NCI-H2196 treated with DMSO at 0.1 percent for 48 hours (cell line): Measurements from ENCODE around the gene GSTO2.

ENCODE experiments used
- DNase-seq: peaks from one replicate; lab custom pipeline; 2025; ENCODE audit not compliant: unreplicated experiment; lab: John Stamatoyannopoulos, UW

GSTO2 gene

DNA sequence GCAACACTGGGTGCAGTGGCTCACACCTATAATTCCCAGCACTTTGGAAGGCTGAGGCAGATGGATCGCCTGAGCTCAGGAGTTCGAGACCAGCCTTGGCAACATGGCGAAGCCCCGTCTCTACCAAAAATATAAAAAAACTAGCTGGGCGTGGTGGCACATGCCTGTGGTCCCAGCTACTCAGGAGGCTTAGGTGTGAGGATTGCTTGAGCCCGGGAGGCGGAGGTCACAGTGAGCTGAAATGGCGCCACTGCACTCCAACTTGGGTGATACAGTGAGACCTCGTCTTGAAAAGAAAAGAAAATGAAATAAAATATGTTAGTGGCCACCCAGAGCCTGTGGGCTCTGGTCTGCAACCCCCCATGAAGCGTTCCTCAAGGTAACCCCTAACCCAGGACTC is 55.9 kb downstream of the GSTO2 start:
- no peak for DNase-seq

DNA sequence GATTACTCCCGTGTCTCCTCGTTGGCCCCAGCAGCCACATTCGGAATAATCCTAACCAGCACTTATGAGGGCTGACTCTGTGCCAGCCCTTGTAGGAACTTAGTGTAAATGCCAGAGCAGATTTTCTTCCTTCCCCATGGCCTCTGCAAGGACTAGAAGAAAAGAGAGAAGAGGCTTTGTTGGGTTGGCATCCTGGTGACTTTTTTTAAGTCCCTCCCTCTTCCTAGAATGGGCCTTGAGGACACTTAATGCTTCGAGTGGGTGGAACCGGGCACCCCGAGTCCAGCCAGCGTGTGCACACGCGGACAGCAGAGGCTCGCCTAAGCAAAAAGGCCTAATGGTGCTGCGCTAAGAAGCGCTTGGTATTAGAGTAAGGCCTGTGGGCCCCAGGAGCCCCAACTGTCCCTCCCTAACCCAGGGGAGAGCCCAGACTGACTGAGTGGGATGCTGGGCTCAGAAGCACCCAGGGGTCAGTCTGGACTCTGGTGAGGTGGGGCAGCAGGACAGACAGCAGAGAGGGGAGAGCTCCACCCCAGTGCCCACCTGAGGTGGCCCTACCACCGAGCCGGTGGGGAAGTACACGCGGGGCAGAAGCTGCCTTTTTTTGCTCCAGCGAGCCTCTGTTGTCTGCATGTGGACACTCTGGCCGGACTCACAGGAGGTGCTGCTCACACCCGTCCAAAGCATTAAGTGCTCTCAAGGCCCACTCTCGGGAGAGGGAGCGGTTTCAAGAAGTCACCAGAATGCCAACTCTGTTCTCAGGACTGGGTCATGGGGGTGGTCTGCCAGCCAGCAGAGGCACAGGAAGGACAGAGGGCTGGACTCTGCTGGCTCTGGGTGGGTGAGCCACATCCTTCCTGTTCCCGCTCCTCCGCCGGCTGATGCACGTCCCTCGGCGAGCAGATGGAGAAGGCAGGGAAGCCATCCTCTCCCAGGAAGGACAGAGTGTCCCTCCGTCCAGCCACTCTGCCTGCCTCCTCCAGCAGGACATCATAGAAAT is 56.8 kb downstream of the GSTO2 start:
- DNase-seq, result no peak

DNA sequence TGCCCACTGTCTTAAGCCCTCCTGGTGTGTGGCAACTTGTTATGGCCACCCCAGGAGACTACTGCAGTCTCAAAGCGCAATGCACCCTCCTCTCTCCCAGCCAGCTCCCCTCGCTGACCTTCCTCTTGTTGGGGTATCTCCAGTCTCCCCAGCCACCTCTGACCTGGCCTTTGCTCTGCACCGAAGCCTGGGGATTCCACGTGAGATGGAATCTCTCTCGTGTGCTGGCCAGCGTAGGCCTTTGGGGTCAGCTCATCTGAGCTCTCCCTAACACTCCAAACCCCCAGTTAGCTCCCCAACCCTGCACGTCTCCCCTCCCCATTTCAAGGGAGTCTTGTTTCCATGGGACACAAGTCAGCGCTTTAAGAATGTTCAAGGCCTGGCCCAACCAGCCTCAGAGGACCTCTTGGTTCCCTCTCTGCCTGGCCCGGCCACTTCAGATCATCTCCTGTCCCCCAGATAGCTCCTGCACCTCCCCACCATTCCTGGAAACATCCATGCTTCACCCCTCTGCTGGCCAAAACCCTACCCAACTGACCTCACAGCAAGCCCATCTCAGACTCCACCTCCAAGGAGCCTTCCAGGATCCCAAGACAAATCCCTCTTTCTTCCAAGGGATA is 58.1 kb downstream of the GSTO2 start:
- no peak for DNase-seq

DNA sequence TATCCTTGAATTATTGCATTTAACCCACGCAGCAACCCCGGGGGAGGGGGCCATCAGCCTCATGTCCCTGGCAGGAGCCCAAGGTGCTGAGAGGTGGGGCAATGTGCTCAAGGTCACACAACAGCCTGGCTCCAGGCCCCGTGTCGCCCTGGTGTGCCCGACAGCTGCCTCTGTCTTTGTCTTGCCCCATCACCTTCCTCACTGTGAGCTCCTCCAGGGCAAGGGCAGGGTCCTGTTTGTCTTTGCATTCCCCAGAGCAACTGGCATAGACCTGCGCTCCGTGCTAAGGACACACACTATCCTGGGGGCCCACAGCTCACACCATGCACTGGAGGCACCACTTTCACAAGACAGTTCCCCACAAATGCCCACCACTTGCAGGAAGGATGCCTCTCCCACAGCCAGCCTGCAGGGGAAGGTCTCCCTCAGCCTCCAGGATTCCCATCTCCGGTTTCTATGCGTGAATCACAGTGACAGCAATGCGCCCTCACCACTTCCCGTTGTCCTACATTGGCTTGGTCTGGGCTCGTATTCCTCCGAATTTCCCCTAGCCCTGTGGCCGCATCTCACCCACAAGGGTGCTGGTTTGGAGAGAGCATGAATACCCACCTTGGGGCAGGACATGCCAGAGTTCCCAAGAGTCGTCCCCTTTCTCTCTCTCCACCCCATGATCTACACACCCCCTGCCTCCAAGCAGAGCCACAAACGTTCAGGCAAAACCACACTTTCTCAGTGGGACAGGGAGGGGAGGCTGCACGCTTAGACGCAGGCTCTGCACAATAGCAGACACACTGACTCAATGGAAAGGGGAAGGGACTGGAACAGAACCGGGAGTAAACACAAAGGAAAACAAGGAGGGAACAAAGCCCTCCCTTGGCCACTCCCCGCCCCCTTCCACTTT is 59.0 kb downstream of the GSTO2 start:
- DNase-seq, result no peak

DNA sequence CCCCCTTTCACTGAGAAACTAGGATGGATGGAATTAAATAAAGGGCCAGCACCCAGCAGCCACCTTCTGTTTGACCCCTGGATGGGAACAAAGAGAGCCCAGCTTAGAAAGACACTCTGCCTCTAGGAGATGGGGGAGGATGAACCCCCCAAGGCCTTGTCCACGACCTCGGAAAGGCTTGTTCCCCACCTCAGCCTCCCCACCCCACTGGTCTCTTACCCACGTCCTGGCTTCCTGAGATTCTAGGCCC is 59.6 kb downstream of the GSTO2 start:
- no peak for DNase-seq

DNA sequence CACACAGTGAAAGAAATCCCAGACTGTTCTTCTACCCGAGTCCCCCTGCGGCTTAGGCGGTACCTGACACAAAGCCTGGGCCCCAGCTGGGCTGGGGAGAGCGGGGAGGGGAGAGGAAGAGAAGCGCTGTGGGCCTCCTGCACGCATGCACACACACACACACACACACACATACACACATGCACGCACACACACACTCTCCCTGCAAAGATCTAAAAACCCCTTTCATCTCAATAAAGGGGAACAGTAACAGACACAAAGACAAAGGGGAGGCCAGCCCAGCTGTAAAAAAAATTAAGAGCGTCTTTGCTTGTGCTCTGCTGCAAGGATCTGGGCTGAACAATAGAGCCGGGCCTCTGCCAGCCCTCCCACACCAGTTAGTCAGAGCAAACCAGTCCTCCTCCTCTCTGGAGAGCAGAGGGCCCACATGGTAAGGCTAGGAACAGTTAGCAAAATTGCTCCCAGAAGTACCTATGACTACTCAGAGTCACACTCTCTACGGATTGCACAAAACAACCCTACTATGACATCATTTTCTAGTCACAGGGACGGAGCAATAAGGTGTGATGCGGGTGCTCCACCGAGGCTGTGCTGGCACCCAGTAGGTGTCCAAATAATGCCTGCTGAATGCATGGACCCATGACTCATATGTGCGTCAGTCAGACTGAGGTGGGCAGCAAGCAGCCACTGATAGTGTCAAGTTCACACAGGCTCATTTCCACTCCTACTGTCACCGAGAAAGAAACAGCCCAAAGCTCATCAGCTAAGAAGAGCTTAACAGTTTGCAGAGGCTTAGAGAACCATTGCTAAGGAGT is 60.1 kb downstream of the GSTO2 start:
- DNase-seq, result no peak

DNA sequence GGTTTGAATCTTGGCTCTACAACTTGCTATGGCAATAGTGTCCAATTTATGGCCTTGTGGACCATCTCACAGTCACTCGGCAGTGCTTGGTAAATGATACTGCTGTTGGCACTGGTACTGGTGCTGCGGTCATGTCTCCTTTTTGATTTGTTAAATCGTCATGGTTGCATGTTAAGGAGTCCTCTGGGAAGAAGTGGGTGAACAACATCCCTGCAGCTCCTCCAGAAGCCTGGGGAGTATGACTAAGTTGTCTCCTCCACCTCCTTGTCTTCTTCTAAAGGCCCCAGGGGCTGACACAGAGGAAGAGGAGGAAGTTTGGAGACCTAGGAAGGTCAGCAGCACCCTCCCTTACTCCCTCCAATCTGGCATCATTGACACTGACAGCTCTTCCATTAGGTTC is 60.8 kb downstream of the GSTO2 start:
- no peak for DNase-seq

DNA sequence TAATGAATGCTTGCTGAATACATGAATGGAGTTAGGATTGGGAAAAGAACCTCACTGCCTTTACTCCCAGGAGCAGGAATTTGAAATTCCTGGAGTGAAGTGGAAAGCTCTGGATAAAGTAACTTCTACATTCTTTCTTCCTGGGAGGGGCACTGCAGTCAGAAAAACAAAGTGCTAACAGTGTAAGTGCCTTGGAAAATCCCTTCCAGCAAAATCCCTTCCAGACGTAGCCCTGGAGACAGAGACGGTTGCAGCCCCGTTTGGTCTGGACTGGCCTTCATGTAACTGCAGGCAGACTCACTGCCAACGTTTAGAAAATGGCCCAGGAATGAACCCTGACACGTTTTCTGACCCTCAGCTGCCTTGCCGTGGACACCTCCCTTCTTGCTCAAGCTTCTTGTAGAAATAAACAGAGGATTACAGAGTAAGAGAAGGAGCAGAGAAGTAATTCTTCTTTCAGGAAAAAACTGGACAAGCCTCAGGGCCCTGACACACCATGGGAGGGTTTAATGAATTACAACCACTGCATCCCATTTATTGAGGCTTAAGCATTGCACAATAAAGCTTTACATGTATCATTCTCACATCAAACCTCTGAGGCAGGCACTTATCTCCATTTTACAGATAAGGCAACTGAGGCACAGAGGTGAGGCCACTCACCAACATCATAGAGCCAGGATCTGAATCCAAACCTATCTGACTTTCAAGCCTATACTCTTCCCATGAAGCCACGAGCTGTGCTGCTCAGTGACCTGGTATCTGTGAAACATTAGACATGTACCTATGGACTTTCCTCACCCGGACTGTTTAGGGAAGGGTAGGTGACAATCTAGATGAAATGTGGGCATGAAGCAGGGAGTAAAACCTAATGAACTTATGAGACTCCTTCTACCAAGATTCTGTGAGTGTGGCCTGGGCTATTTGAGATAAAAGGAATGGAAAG is 61.5 kb downstream of the GSTO2 start:
- DNase-seq, result no peak

DNA sequence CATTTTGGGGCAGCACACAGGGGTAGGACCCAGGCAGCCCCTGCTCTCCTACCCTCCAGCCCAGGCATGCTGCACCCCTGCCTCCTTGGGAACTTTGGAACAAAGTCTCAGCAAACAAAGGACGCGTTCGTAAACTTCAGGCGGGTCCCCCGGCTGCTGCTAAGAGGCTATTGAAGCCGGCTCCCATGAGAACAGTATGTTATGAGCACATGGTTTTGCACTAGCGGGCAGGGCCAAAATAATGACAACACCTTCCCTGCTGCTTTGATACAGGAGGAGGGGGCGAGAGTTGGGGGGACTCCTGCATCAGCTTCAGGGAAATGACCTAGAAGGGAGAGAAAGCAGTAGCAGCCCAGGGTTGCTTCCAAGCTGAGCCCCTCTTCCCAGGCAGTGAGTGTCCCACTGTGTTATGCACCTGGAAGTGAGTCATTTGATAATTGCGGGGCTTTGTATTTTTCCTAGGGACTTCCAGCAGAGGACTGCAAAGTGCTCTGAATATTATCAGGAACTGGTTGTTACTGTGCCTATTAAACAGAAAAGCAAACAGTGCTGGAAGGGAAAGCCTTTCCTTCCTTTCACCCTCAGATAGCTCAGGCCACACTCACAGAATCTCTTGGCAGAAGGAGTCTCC is 62.3 kb downstream of the GSTO2 start:
- DNase-seq, result no peak

DNA sequence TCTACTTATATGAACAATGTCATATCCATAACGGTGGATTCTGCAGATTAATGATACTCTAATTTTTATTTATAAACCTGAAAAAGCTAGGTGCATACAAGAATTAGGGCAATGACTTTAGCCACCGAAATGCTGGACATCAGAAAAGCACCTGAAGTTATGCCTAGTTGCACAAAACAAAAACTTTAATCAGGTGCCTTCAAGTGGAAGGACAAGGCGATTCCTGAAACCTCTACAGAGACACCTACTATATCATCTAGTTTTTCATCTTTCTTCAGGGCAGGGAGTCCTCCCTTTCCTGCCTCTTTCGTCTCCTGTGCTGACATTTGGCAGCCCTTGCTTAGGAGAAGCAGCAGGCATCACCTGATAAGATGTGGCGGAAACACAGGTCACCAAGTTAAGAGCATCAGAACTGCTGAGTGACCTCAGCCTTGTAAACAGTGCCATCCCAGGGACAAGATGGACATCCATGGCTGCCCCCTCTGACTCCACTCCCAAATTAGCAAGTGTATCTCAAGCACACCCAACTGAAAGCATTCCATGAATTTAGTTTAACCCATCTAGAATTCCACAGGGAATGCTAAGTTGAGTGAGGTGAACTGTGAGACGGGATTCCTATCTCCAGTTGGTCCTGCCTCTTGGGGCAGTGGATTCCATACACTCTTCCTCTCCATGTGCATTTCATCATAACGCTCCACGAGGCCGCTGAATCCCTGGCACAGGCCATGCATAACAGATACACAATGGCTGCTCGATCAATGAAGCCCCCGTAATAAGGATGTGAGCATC is 63.5 kb downstream of the GSTO2 start:
- DNase-seq, result no peak

DNA sequence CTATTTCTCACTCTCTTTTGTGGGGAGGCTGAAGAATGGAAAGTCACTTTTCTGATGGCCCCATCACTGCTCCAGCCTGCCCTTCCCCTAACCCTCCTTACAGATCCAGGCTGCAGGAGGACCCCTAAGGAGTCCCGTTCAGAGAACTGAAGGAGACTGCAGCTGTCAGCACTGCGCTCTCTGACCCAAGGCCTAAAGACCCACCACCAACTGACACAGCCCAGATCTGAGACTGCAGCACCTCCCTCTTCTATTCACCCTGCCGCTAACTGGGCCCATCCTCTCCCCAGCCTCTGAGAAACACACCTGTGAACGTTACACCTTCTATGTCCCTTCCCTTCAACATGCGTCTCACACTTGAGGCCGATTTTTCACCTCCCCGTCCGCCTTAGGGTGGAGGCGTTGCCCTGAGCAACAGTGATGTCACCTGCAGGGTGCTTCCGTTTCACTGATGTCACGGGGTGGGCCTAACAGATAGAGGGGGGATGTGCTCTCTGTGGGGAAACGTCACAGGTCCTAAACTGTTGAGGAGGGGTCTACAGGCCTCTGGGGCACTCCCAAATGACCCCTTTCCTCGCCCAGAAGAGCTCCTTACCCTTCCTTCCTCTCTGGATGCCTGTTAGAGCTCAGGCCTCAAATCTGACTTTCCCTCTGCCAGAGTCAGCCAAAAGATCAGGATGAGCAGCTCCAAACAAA is 64.2 kb downstream of the GSTO2 start:
- no peak for DNase-seq

DNA sequence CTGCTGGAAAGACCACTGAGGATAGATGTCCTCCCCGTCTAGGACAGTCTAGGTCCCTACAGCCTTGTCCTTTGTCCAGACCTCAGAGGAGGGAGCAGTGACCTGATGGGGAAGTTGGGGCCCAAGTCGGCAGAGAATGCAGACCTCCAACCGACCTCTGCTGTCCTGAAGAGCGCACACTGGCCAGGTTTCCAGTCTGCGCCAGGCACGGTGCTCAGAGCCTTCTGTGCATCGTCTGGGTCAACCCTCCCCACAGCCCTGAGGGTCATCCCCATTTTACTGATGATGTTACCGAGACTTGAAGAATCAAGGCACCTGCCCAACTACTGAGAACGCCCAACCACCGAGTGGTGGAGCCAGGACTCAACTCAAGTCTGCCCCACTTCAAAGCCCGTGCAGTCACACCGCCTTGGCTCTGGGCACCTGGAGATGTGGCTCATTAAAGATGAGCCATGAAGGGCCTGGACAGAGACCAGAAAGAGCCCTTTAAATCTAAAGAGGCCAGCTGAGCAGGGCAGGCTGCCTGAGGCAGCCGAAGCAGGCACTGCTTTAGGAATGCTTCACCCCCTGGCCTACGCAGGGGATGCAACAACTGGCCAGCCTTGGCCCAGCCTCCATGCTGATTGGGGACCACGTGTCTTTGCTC is 64.9 kb downstream of the GSTO2 start:
- no peak for DNase-seq

DNA sequence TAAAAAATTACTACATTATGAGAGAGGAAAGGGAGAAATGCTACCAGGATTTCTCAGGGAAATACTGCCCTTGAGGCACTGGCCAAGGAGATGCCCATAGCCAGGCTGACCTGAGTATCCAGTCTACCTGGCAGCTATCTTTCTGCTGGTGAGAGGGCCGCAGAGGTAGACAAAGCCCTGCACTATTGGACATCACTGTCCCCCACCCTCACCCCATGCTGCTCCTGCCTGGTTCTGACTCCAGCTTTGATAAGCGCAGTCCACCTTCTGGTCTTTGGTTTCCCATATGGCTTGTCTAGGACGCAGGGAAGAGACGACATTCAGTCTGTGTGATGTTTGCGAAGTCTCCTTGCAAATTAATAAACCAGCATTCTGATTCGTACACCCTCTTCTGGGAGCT is 65.6 kb downstream of the GSTO2 start:
- no peak for DNase-seq

DNA sequence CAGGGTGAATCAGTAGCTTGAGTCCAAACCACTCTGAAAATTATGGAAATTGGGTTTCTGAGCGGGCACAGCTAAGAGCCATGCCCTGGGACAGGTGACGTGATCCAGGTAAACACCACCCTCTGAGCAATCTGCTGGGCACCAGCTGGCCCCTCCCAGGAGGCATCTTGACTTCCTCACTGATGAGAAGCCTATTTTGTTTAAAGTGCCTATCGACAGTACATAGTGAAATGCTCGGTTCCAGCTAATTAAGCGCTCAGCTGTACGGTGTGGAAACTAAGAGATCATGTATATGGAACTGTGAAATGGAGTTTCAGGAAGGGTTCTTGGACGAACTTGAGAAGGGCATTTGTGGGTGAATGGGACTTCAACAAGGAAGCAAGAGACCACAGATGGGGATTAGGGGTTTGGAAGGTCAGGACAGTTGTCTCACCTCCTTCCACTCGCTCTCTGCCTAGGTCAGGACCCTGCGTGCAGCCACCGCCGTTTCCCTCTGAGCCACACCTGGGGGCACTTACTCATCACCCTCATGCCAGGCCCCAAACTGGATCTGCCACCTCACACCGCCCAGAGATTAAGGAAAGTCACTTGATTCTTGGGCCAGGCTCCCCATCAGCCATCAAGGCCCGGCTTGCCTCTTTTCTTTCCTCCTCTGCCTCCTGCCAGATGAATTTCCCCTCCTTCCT is 66.1 kb downstream of the GSTO2 start:
- DNase-seq, result no peak

DNA sequence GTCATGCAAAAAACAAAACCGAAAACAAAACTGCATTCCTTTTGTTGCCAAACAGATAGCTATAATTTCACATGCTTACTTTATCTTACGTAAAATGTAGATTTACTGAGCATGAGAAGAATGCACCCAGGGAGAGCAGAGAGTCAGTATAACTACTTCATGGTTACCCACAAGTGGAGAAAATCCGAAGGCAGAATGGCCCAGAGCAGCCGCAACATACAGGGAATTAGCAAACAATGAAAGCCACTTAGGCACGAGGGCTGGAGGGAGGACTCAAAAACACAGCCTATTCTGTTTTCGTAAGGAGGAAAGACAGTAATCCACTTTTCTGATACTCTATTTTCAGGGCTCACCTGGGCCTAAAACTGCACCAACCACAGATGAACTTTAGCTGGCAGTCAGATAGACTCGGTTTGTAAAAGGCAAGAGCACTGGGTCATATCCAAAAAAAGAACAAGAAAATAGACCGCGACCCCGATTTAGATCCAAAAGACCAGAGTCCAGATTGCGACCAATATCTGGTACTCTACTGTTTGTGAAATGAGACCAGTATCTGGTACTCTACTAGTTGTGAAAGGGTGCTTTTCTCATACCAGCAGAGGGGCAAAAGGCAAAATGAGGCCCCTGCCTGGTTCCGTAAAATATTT is 68.0 kb downstream of the GSTO2 start:
- DNase-seq, result no peak

DNA sequence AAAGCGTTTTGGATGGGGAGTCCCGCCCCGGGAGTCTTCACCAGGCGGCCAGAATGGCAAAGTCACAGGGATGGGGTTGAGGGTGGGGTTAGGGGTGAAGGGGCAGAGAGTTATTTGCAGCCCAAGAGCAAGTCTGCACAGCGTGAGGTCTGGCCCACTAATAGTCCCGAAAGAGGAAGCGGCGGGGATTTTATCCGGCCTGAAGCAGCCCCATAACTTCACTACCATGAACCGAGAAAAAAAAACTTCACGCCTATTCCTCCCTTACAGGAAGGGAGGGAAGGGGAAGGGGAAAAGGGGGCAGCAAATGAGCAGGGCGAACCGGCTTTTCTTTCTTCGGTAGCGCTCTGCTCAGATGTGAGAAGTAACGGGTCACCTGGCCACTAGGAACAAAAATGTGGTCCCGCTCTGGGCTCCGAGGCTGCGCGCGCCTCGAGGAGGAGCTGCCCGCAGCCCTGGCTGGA is 68.6 kb downstream of the GSTO2 start:
- no peak for DNase-seq
